SU-DHL-6 (cell line): Measurements from ENCODE around the gene C19orf38.

Source experiments
- H2AFZ ChIP-seq: fragments of 200-600 bp; sonication (generic); 2 replicates; pipeline ENCODE4 v1.6.1; 2014; ENCODE audit warnings: low read depth, mild to moderate bottlenecking, moderate library complexity, mixed read lengths, antibody characterized with exemption, low read length; ENCODE audit not compliant: severe bottlenecking
- H3F3A ChIP-seq: fragments of 200-600 bp; shearing (Covaris generic); 2 replicates; pipeline ENCODE4 v1.6.0; 2016; ENCODE audit warnings: antibody characterized with exemption, mild to moderate bottlenecking; ENCODE audit not compliant: insufficient read depth
- H3K27ac ChIP-seq: fragments of 200-600 bp; sonication (generic); 2 replicates; pipeline ENCODE4 v1.5.1; 2016; ENCODE audit warnings: low read depth, mild to moderate bottlenecking, low read length, moderate library complexity, mixed read lengths
- H3K27me3 ChIP-seq: fragments of 200-600 bp; sonication (generic), shearing (Covaris generic); 2 replicates; pipeline ENCODE4 v1.6.0; 2014; ENCODE audit warnings: mild to moderate bottlenecking, low read length
- H3K36me3 ChIP-seq: fragments of 200-600 bp; sonication (generic); 2 replicates; pipeline ENCODE4 v1.6.1; 2014; ENCODE audit warnings: mild to moderate bottlenecking, low read length, mixed read lengths
- H3K4me2 ChIP-seq: fragments of 300-600, 200-600 bp; shearing (Covaris generic), sonication (generic); 2 replicates; pipeline ENCODE4 v1.6.0; 2014; ENCODE audit warnings: low read length, low read depth, mild to moderate bottlenecking; ENCODE audit not compliant: poor library complexity, severe bottlenecking
- H3K4me3 ChIP-seq: fragments of 200-600 bp; sonication (generic); 2 replicates; pipeline ENCODE4 v1.5.1; 2014; ENCODE audit warnings: antibody characterized with exemption, low read length, mild to moderate bottlenecking, mixed read lengths; ENCODE audit not compliant: insufficient read depth, poor library complexity, severe bottlenecking
- H3K79me2 ChIP-seq: fragments of 200-600 bp; sonication (generic); 2 replicates; pipeline ENCODE4 v1.6.1; 2014; ENCODE audit warnings: mild to moderate bottlenecking, low read length, moderate library complexity; ENCODE audit not compliant: insufficient read depth
- H3K9ac ChIP-seq: fragments of 200-600 bp; sonication (generic); 2 replicates; pipeline ENCODE4 v1.7.0; 2014; ENCODE audit warnings: mild to moderate bottlenecking, low read length
- H3K9me2 ChIP-seq: fragments of 200-600 bp; sonication (generic); replicated peaks from 2 replicates; pipeline ENCODE4 v1.6.1; 2014; ENCODE audit warnings: low read length; ENCODE audit not compliant: insufficient read depth
- H3K9me3 ChIP-seq: fragments of 200-600 bp; sonication (generic); 2 replicates; pipeline ENCODE4 v1.6.1; 2014; ENCODE audit warnings: low read length, mixed read lengths; ENCODE audit not compliant: insufficient read depth
- H4K20me1 ChIP-seq: fragments of 200-600 bp; sonication (generic); 2 replicates; pipeline ENCODE4 v1.6.1; 2014; ENCODE audit warnings: low read depth, mild to moderate bottlenecking, antibody characterized with exemption, low read length, moderate library complexity, mixed read lengths
- EZH2phosphoT487 ChIP-seq: fragments of 200-600 bp; sonication (generic), shearing (Covaris generic); conservative IDR thresholded peaks from 2 replicates; pipeline ENCODE4 v1.6.1; 2018; ENCODE audit warnings: mild to moderate bottlenecking, antibody characterized with exemption, low read length, moderate library complexity, mixed read lengths
- TF ChIP-seq, protein P1 (sequence below): fragments of 200-600 bp; sonication (generic); IDR thresholded peaks from one replicate; pipeline ENCODE4 v1.5.1; 2017; ENCODE audit warnings: antibody characterized with exemption, mild to moderate bottlenecking, low read length, moderate library complexity; ENCODE audit not compliant: insufficient read depth, poor library complexity, severe bottlenecking

Gene C19orf38

DNA sequence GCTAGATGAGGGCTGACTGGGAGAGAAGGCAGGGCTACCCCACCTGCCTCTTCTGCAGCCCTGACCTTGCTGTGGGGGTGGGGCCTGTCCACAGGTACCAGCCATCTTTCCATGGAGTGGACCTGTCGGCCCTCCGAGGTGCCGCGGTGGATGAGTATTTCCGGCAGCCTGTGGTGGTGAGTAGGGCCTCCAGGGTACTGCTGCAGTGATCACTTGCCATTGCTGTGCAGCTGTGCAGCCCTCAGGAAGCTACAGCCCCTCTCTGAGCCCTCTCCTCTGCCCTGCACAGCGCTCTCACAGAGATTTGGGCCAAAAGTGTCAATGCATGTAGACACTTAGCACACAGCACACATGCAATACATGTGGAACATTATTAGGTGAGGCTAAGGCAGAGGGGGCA is 68.4 kb downstream of the C19orf38 start:
- 0 out of 2 replicates have a peak, but pooled peaks cover 4% of the 10 kb centered on the region for H3F3A ChIP-seq
- TF ChIP-seq, protein P1, sequence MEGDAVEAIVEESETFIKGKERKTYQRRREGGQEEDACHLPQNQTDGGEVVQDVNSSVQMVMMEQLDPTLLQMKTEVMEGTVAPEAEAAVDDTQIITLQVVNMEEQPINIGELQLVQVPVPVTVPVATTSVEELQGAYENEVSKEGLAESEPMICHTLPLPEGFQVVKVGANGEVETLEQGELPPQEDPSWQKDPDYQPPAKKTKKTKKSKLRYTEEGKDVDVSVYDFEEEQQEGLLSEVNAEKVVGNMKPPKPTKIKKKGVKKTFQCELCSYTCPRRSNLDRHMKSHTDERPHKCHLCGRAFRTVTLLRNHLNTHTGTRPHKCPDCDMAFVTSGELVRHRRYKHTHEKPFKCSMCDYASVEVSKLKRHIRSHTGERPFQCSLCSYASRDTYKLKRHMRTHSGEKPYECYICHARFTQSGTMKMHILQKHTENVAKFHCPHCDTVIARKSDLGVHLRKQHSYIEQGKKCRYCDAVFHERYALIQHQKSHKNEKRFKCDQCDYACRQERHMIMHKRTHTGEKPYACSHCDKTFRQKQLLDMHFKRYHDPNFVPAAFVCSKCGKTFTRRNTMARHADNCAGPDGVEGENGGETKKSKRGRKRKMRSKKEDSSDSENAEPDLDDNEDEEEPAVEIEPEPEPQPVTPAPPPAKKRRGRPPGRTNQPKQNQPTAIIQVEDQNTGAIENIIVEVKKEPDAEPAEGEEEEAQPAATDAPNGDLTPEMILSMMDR = no peak
- no peak for TF ChIP-seq EZH2phosphoT487
- no peaks in the 10 kb centered on the region for H3K27me3 ChIP-seq
- no peak overlapping the region for H3K9ac ChIP-seq
- no peak overlapping the region for H2AFZ ChIP-seq
- H3K4me2 ChIP-seq = no peak overlapping the region
- no peak overlapping the region for H3K27ac ChIP-seq
- no peak overlapping the region for H3K4me3 ChIP-seq
- H3K79me2 ChIP-seq = no peaks in the 10 kb centered on the region
- no peaks in the 10 kb centered on the region for H3K9me2 ChIP-seq
- H4K20me1 ChIP-seq = no peaks in the 10 kb centered on the region
- no peaks in the 10 kb centered on the region for H3K9me3 ChIP-seq
- no peaks in the 10 kb centered on the region for H3K36me3 ChIP-seq

DNA sequence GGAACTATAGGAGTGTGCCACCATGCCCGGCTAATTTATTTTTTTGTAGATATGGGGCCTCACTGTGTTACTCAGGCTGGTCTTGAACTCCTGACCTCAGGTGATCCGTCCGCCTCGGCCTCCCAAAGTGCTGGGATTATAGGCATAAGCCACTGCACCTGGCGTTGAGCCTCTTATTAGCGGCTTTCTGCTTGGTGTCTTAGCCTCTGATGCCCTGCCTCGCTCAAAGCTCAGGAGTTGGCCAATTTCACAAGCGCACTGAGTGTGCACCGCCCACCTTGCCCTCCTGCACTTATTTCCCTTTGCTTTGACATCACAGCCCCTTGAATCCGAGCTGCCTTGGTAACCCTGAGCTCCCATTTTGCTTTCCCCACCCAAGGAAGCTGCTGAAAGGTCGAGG is 70.1 kb downstream of the C19orf38 start:
- H3K27me3 ChIP-seq = no peaks in the 10 kb centered on the region
- H2AFZ ChIP-seq = no peak overlapping the region
- TF ChIP-seq EZH2phosphoT487 = no peak
- TF ChIP-seq, protein P1 = no peak
- no peak overlapping the region for H3K4me3 ChIP-seq
- no peaks in the 10 kb centered on the region for H4K20me1 ChIP-seq
- no peak overlapping the region for H3K9ac ChIP-seq
- H3K4me2 ChIP-seq = no peak overlapping the region
- no peak overlapping the region for H3K27ac ChIP-seq
- no peaks in the 10 kb centered on the region for H3K9me2 ChIP-seq
- H3K9me3 ChIP-seq = no peaks in the 10 kb centered on the region
- no peaks in the 10 kb centered on the region for H3K36me3 ChIP-seq
- 0 out of 2 replicates have a peak, but pooled peaks cover 4% of the 10 kb centered on the region for H3F3A ChIP-seq
- H3K79me2 ChIP-seq = no peaks in the 10 kb centered on the region
